ENCODE measurements around the gene CAPN3. TPM values are rescaled to one million over a fixed set of nuclear protein-coding genes. Genes with fewer than 3 reads are reported as not detected.

The CAPN3 gene
- total RNA-seq, 1 donor = 1.1 TPM

DNA sequence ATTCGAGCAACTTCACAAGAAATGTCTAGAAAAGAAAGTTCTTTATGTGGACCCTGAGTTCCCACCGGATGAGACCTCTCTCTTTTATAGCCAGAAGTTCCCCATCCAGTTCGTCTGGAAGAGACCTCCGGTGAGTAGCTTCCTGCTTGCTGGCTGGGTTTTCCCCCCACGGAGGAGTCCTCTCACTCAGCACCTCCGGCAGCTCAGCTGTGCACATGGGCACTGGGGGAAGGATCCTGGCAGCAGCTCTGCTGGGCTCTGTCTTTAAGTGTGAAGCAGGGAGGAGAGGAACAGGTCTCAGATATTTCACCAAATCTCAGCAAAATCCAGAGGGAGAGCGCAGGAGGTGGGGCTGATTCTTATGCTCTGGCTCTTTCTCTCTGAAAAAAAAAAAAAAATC, 684 bp downstream of the CAPN3 start:
- Histone ChIP-seq H3K27me3 (ENCODE audit: insufficient read depth, low read length) (no peaks in the 10 kb centered on the region), H3K4me3 (ENCODE audit: insufficient read depth, low read length) (no peak overlapping the region), H4K20me1 (ENCODE audit: insufficient read depth, low read length) (no peaks in the 10 kb centered on the region), H3K9me3 (ENCODE audit: low read depth, low read length) (no peaks in the 10 kb centered on the region), H3K4me1 (ENCODE audit: insufficient read depth, low read length) (no peaks in the 10 kb centered on the region), H3K79me2 (ENCODE audit: insufficient read depth, low read length) (no peaks in the 10 kb centered on the region), H3K27ac (ENCODE audit: low read depth, low read length) (no peak overlapping the region), H3K36me3 (ENCODE audit: insufficient read depth, low read length) (no peaks in the 10 kb centered on the region), H3K4me2 (ENCODE audit: insufficient read depth, low read length) (no peak overlapping the region), H2AFZ (ENCODE audit: low read length) (no peak overlapping the region)
- TF ChIP-seq, protein P1, sequence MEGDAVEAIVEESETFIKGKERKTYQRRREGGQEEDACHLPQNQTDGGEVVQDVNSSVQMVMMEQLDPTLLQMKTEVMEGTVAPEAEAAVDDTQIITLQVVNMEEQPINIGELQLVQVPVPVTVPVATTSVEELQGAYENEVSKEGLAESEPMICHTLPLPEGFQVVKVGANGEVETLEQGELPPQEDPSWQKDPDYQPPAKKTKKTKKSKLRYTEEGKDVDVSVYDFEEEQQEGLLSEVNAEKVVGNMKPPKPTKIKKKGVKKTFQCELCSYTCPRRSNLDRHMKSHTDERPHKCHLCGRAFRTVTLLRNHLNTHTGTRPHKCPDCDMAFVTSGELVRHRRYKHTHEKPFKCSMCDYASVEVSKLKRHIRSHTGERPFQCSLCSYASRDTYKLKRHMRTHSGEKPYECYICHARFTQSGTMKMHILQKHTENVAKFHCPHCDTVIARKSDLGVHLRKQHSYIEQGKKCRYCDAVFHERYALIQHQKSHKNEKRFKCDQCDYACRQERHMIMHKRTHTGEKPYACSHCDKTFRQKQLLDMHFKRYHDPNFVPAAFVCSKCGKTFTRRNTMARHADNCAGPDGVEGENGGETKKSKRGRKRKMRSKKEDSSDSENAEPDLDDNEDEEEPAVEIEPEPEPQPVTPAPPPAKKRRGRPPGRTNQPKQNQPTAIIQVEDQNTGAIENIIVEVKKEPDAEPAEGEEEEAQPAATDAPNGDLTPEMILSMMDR (IDR thresholded peaks at IDR 0.05; ENCODE audit: extremely low read depth, low read depth, low read length) = no peak
- DNase-seq (ENCODE audit: insufficient read length, low spot score, missing footprints) = no peak

DNA sequence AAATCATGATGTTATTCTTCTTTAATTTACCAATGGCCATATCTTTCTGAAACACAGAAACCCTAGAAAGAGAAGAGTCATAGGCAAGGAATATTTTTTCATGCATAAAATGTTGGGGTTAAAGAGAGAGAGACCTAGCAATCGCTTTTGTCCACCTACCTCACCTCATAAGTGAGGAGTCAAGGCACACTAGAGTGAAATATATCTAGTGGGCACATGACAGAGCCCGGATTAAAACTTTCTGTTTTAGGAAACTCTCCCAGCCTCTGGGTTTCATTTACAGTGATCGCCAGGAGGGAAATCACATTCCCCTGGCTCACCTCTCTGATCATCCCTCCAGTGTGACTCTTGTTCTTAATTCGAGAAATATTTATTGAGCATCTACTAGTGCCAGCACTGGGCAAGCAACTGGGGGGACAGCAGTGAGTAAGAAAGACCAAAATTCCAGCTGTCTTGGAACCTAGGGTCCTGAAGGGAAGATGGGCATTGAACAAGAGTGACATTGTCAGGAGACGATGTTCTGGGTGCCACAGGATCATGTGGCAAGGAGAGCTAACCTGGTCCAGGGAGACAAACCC, 1.3 kb downstream of the CAPN3 start:
- Histone ChIP-seq H2AFZ (ENCODE audit: low read length) (no peak overlapping the region), H3K9me3 (ENCODE audit: low read depth, low read length) (no peaks in the 10 kb centered on the region), H3K4me2 (ENCODE audit: insufficient read depth, low read length) (no peak overlapping the region), H3K4me3 (ENCODE audit: insufficient read depth, low read length) (no peak overlapping the region), H3K79me2 (ENCODE audit: insufficient read depth, low read length) (no peaks in the 10 kb centered on the region), H3K4me1 (ENCODE audit: insufficient read depth, low read length) (no peaks in the 10 kb centered on the region), H3K27ac (ENCODE audit: low read depth, low read length) (no peak overlapping the region), H3K36me3 (ENCODE audit: insufficient read depth, low read length) (no peaks in the 10 kb centered on the region), H4K20me1 (ENCODE audit: insufficient read depth, low read length) (no peaks in the 10 kb centered on the region), H3K27me3 (ENCODE audit: insufficient read depth, low read length) (no peaks in the 10 kb centered on the region)
- TF ChIP-seq, protein P1 (IDR thresholded peaks at IDR 0.05; ENCODE audit: extremely low read depth, low read depth, low read length) = no peak
- DNase-seq (ENCODE audit: insufficient read length, low spot score, missing footprints) = no peak

DNA sequence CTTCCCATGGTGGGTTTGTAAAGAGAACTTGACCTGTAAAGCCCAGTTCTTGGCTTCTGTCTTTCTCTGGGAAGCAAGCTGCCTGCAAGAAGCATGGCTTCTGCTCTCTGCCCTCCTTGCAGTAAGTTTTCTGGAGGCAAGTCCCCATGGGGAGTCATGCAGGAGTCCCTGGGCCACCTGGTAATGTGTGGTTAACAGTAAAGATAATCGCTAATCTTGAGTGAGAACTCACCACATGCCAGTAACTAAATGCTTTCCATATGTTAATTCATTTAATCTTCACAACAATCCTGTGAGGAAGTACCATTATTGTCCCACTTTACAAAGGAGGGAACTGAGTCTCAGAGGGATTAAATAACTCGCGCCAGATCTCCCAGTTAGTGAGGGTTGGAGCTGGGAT, 4.2 kb downstream of the CAPN3 start:
- H3K79me2 ChIP-seq (ENCODE audit: insufficient read depth, low read length) = no peaks in the 10 kb centered on the region
- no peaks in the 10 kb centered on the region for H3K27me3 ChIP-seq (ENCODE audit: insufficient read depth, low read length)
- no peaks in the 10 kb centered on the region for H3K4me1 ChIP-seq (ENCODE audit: insufficient read depth, low read length)
- H3K9me3 ChIP-seq (ENCODE audit: low read depth, low read length) = no peaks in the 10 kb centered on the region
- no peaks in the 10 kb centered on the region for H3K36me3 ChIP-seq (ENCODE audit: insufficient read depth, low read length)
- H3K4me3 ChIP-seq (ENCODE audit: insufficient read depth, low read length) = no peak overlapping the region
- no peaks in the 10 kb centered on the region for H4K20me1 ChIP-seq (ENCODE audit: insufficient read depth, low read length)
- H3K4me2 ChIP-seq (ENCODE audit: insufficient read depth, low read length) = no peak overlapping the region
- TF ChIP-seq, protein P1 (IDR thresholded peaks at IDR 0.05; ENCODE audit: extremely low read depth, low read depth, low read length) = no peak
- H2AFZ ChIP-seq (ENCODE audit: low read length) = no peak overlapping the region
- no peak for DNase-seq (ENCODE audit: insufficient read length, low spot score, missing footprints)
- no peak overlapping the region for H3K27ac ChIP-seq (ENCODE audit: low read depth, low read length)

DNA sequence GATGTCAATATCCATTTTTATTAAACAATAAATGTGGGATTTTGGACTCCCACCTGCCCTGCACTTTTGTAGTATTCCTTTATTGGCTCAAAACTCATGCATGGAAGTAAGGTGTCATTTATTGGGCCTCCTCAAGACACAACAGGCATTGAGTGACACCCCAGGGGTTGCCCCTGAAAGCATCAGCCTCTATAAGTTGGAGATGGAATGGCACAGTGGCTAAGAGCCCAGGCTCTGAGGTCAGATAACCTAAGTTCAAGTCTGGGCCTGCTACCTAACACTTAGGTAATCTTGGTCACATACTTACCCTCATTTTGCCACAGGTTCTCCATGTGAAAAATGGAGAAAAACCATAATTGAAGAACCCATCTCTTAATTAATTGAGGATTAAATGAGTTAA, 4.6 kb downstream of the CAPN3 start:
- Histone ChIP-seq H4K20me1 (ENCODE audit: insufficient read depth, low read length) (no peaks in the 10 kb centered on the region), H2AFZ (ENCODE audit: low read length) (no peak overlapping the region), H3K79me2 (ENCODE audit: insufficient read depth, low read length) (no peaks in the 10 kb centered on the region), H3K9me3 (ENCODE audit: low read depth, low read length) (no peaks in the 10 kb centered on the region), H3K4me2 (ENCODE audit: insufficient read depth, low read length) (no peak overlapping the region), H3K4me1 (ENCODE audit: insufficient read depth, low read length) (no peaks in the 10 kb centered on the region), H3K27ac (ENCODE audit: low read depth, low read length) (no peak overlapping the region), H3K36me3 (ENCODE audit: insufficient read depth, low read length) (no peaks in the 10 kb centered on the region), H3K27me3 (ENCODE audit: insufficient read depth, low read length) (no peaks in the 10 kb centered on the region), H3K4me3 (ENCODE audit: insufficient read depth, low read length) (no peak overlapping the region)
- DNase-seq (ENCODE audit: insufficient read length, low spot score, missing footprints) = no peak
- TF ChIP-seq, protein P1 (IDR thresholded peaks at IDR 0.05; ENCODE audit: extremely low read depth, low read depth, low read length) = no peak
